D721Med (cell line): ENCODE data around the gene ZNF284.
A peak's percentile ranks its signal among the peaks of the same experiment; 100 is the strongest.

ENCODE experiments used
- DNase-seq: peaks from one replicate; pipeline ENCODE4 v3.0.0; 2011; ENCODE audit warnings: low spot score; ENCODE audit not compliant: insufficient read length
- FAIRE-seq: peaks from 2 replicates; lab custom pipeline; 2011; peaks lifted over from hg19 to GRCh38; lab: Jason Lieb, UNC
- CTCF ChIP-seq: IDR thresholded peaks from 2 replicates; pipeline ENCODE4 v1.5.1; 2012; ENCODE audit warnings: mild to moderate bottlenecking, control low read depth; ENCODE audit not compliant: insufficient read depth; ENCODE audit errors: missing control alignments

Gene ZNF284

GRCh38 chr19:44050740-44051649, 21.0 kb upstream of the ZNF284 start:
- FAIRE-seq (no peak), DNase-seq (no peak)
- TF ChIP-seq CTCF: no peak

- no peak for FAIRE-seq
- DNase-seq: peak; percentile 81
- no peak for TF ChIP-seq CTCF
Measured at GRCh38 chr19:44051650-44052402, 20.1 kb upstream of the ZNF284 start, which contains the start of gene ZNF223. Gene ZNF223 (plus strand): TSS chr19:44052036. CDS start chr19:44055177, 3,141 bp downstream.

GRCh38 chr19:44055870-44056269, 16.1 kb upstream of the ZNF284 start:
- no peak for DNase-seq
- no peak for TF ChIP-seq CTCF
- no peak for FAIRE-seq

GRCh38 chr19:44059229-44059628, 12.7 kb upstream of the ZNF284 start:
- FAIRE-seq: no peak
- DNase-seq: no peak
- no peak for TF ChIP-seq CTCF

- FAIRE-seq (no peak), DNase-seq (no peak)
- TF ChIP-seq CTCF: no peak
Measured at GRCh38 chr19:44061038-44061437, 10.9 kb upstream of the ZNF284 start.

- no peak for FAIRE-seq
Measured at GRCh38 chr19:44066305-44066704, 5.7 kb upstream of the ZNF284 start.

More at GRCh38 chr19:44066305-44066704, 5.7 kb upstream of the ZNF284 start:
- TF ChIP-seq CTCF: no peak
- no peak for DNase-seq
